HEK293 (cell line): Measurements from ENCODE around the gene NFATC3.

Source experiments
- CTCF ChIA-PET: fragments of 350-600 bp; formaldehyde crosslinking; extraction: SDS; loops from one replicate; lab custom pipeline; 2021; ENCODE audit warnings: antibody characterized with exemption; lab: Yijun Ruan, JAX
- POLR2A ChIA-PET: fragments of 300-600 bp; formaldehyde crosslinking; extraction: SDS; loops from one replicate; lab custom pipeline; 2020; ENCODE audit warnings: antibody characterized with exemption, inconsistent platforms; lab: Yijun Ruan, JAX
- H3K27ac ChIP-seq: fragments of 200-500 bp; sonication (Bioruptor generic); 2 replicates; pipeline ENCODE4 v1.5.1; 2014; ENCODE audit warnings: low read depth, low read length, control low read depth, inconsistent platforms; ENCODE audit errors: extremely low read depth
- H3K36me3 ChIP-seq, 2 experiments: fragments of 200-500 bp in 1 of 2; sonication (Bioruptor generic) in 1 of 2; 1 replicate in 1 of 2; 2 replicates in 1 of 2; pipeline ENCODE4 v1.5.1; 2014 to 2017; ENCODE audit warnings: inconsistent platforms in 2 of 2, low read length in 2 of 2; ENCODE audit not compliant: control insufficient read depth in 2 of 2, insufficient read depth in 1 of 2
- H3K4me1 ChIP-seq: fragments of 200-500 bp; sonication (Bioruptor generic); 2 replicates; pipeline ENCODE4 v1.5.1; 2014; ENCODE audit warnings: mild to moderate bottlenecking, low read length, inconsistent platforms; ENCODE audit not compliant: control insufficient read depth, insufficient read depth
- H3K4me3 ChIP-seq: 2 replicates; pipeline ENCODE4 v1.5.1; 2011; ENCODE audit warnings: low read depth, mild to moderate bottlenecking, control low read depth, low read length, moderate library complexity
- H3K9me3 ChIP-seq: fragments of 200-500 bp; sonication (Bioruptor generic); 2 replicates; pipeline ENCODE4 v1.5.1; 2014; ENCODE audit warnings: low read depth, low read length, inconsistent platforms; ENCODE audit not compliant: control insufficient read depth, insufficient read depth
- GLI2 ChIP-seq: fragments of 450-650 bp; formaldehyde crosslinking; IDR thresholded peaks from 2 replicates; pipeline ENCODE4; 2017; ENCODE audit warnings: missing biosample characterization, missing genetic modification characterization, low read depth, borderline replicate concordance
- IKZF3 ChIP-seq: fragments of 450-650 bp; IDR thresholded peaks from 2 replicates; pipeline ENCODE4 v1.5.0; 2018; ENCODE audit warnings: missing biosample characterization, mild to moderate bottlenecking, missing genetic modification characterization, moderate library complexity
- KLF7 ChIP-seq: fragments of 450-650 bp; formaldehyde crosslinking; IDR thresholded peaks from 2 replicates; pipeline ENCODE4 v1.5.1; 2016; ENCODE audit warnings: missing biosample characterization, missing genetic modification characterization, borderline replicate concordance
- MEIS1 ChIP-seq: sonication (generic); formaldehyde crosslinking; IDR thresholded peaks from 2 replicates; pipeline ENCODE4 v1.8.1; 2022; ENCODE audit warnings: missing genetic modification reagents, mild to moderate bottlenecking, borderline replicate concordance
- SP2 ChIP-seq: fragments of 450-650 bp; formaldehyde crosslinking; IDR thresholded peaks from 2 replicates; pipeline ENCODE4 v1.5.1; 2016; ENCODE audit warnings: missing biosample characterization, missing genetic modification characterization
- SP7 ChIP-seq: fragments of 450-650 bp; formaldehyde crosslinking; IDR thresholded peaks from 2 replicates; pipeline ENCODE4 v1.5.1; 2016; ENCODE audit warnings: missing biosample characterization, missing genetic modification characterization
- ZBTB6 ChIP-seq: fragments of 450-650 bp; formaldehyde crosslinking; IDR thresholded peaks from 2 replicates; pipeline ENCODE4 v1.5.1; 2017; ENCODE audit warnings: missing biosample characterization, missing genetic modification characterization
- ZNF138 ChIP-seq: fragments of 450-650 bp; formaldehyde crosslinking; IDR thresholded peaks from 2 replicates; pipeline ENCODE4 v1.5.1; 2016; ENCODE audit warnings: missing biosample characterization, missing genetic modification characterization, borderline replicate concordance
- ZNF2 ChIP-seq: fragments of 450-650 bp; formaldehyde crosslinking; IDR thresholded peaks from 2 replicates; pipeline ENCODE4 v1.5.1; 2016; ENCODE audit warnings: missing biosample characterization, missing genetic modification characterization
- ZNF214 ChIP-seq: fragments of 450-650 bp; formaldehyde crosslinking; IDR thresholded peaks from 2 replicates; pipeline ENCODE4 v1.5.1; 2017; ENCODE audit warnings: missing biosample characterization, mild to moderate bottlenecking, missing genetic modification characterization, borderline replicate concordance
- ZNF23 ChIP-seq: fragments of 450-650 bp; formaldehyde crosslinking; IDR thresholded peaks from 2 replicates; pipeline ENCODE4 v1.5.1; 2016; ENCODE audit warnings: missing biosample characterization, missing genetic modification characterization, borderline replicate concordance
- ZNF266 ChIP-seq: fragments of 450-650 bp; formaldehyde crosslinking; IDR thresholded peaks from 2 replicates; pipeline ENCODE4 v1.5.1; 2016; ENCODE audit warnings: missing biosample characterization, missing genetic modification characterization, low read depth
- ZNF394 ChIP-seq: fragments of 450-650 bp; formaldehyde crosslinking; IDR thresholded peaks from 2 replicates; pipeline ENCODE4 v1.5.1; 2016; ENCODE audit warnings: missing biosample characterization, missing genetic modification characterization, mild to moderate bottlenecking, moderate library complexity, borderline replicate concordance
- ZNF488 ChIP-seq: fragments of 450-650 bp; formaldehyde crosslinking; IDR thresholded peaks from 2 replicates; pipeline ENCODE4 v1.5.1; 2016; ENCODE audit warnings: missing biosample characterization, missing genetic modification characterization
- ZNF561 ChIP-seq: fragments of 450-650 bp; IDR thresholded peaks from 2 replicates; pipeline ENCODE4 v1.5.1; 2018; ENCODE audit warnings: missing biosample characterization, missing genetic modification characterization, borderline replicate concordance
- ZNF585B ChIP-seq: fragments of 450-650 bp; formaldehyde crosslinking; IDR thresholded peaks from 2 replicates; pipeline ENCODE4 v1.5.1; 2016; ENCODE audit warnings: missing biosample characterization, missing genetic modification characterization
- ZNF660 ChIP-seq: fragments of 450-650 bp; IDR thresholded peaks from 2 replicates; pipeline ENCODE4 v1.5.1; 2018; ENCODE audit warnings: missing biosample characterization, mild to moderate bottlenecking, missing genetic modification characterization
- ZNF776 ChIP-seq: fragments of 450-650 bp; formaldehyde crosslinking; IDR thresholded peaks from 2 replicates; pipeline ENCODE4 v1.5.0; 2017; ENCODE audit warnings: missing biosample characterization, missing genetic modification characterization, borderline replicate concordance
- ZNF791 ChIP-seq: fragments of 450-650 bp; formaldehyde crosslinking; IDR thresholded peaks from 2 replicates; pipeline ENCODE4 v1.5.1; 2016; ENCODE audit warnings: missing biosample characterization, missing genetic modification characterization
- ZNF792 ChIP-seq: fragments of 450-650 bp; formaldehyde crosslinking; IDR thresholded peaks from 2 replicates; pipeline ENCODE4 v1.5.1; 2016; ENCODE audit warnings: missing biosample characterization, missing genetic modification characterization
- TF ChIP-seq, protein P1 (sequence below): fragments of 450-650 bp; formaldehyde crosslinking; IDR thresholded peaks from 2 replicates; pipeline ENCODE4 v1.5.1; 2017; ENCODE audit warnings: missing biosample characterization, missing genetic modification characterization
- TF ChIP-seq, protein P2 (sequence below): fragments of 450-650 bp; formaldehyde crosslinking; IDR thresholded peaks from 2 replicates; pipeline ENCODE4 v1.5.1; 2016; ENCODE audit warnings: missing biosample characterization, missing genetic modification characterization, borderline replicate concordance
- TF ChIP-seq, protein P3 (sequence below): fragments of 450-650 bp; formaldehyde crosslinking; IDR thresholded peaks from 2 replicates; pipeline ENCODE4 v1.5.1; 2016; ENCODE audit warnings: missing biosample characterization, missing genetic modification characterization
- TF ChIP-seq, protein P4 (sequence below): fragments of 450-650 bp; formaldehyde crosslinking; IDR thresholded peaks from 2 replicates; pipeline ENCODE4 v1.5.1; 2016; ENCODE audit warnings: missing biosample characterization, missing genetic modification characterization
- TF ChIP-seq, protein P5 (sequence below): fragments of 450-650 bp; formaldehyde crosslinking; IDR thresholded peaks from 2 replicates; pipeline ENCODE4 v1.5.1; 2016; ENCODE audit warnings: missing biosample characterization, missing genetic modification characterization

Gene NFATC3

GRCh38 chr16:68183046-68183445, 97.9 kb downstream of the NFATC3 start (continued):
- TF ChIP-seq, protein P1, sequence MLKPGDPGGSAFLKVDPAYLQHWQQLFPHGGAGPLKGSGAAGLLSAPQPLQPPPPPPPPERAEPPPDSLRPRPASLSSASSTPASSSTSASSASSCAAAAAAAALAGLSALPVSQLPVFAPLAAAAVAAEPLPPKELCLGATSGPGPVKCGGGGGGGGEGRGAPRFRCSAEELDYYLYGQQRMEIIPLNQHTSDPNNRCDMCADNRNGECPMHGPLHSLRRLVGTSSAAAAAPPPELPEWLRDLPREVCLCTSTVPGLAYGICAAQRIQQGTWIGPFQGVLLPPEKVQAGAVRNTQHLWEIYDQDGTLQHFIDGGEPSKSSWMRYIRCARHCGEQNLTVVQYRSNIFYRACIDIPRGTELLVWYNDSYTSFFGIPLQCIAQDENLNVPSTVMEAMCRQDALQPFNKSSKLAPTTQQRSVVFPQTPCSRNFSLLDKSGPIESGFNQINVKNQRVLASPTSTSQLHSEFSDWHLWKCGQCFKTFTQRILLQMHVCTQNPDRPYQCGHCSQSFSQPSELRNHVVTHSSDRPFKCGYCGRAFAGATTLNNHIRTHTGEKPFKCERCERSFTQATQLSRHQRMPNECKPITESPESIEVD (tag by site-specific recombination), result no peak
- TF ChIP-seq ZNF660 (tag by site-specific recombination), result no peak
- no peak for TF ChIP-seq ZNF138 (tag by site-specific recombination)
- TF ChIP-seq, protein P2, sequence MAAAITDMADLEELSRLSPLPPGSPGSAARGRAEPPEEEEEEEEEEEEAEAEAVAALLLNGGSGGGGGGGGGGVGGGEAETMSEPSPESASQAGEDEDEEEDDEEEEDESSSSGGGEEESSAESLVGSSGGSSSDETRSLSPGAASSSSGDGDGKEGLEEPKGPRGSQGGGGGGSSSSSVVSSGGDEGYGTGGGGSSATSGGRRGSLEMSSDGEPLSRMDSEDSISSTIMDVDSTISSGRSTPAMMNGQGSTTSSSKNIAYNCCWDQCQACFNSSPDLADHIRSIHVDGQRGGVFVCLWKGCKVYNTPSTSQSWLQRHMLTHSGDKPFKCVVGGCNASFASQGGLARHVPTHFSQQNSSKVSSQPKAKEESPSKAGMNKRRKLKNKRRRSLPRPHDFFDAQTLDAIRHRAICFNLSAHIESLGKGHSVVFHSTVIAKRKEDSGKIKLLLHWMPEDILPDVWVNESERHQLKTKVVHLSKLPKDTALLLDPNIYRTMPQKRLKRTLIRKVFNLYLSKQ (tag by site-specific recombination), result no peak
- no peak for TF ChIP-seq ZNF394 (tag by site-specific recombination)
- TF ChIP-seq ZNF23 (tag by site-specific recombination), result no peak
- TF ChIP-seq, protein P3, sequence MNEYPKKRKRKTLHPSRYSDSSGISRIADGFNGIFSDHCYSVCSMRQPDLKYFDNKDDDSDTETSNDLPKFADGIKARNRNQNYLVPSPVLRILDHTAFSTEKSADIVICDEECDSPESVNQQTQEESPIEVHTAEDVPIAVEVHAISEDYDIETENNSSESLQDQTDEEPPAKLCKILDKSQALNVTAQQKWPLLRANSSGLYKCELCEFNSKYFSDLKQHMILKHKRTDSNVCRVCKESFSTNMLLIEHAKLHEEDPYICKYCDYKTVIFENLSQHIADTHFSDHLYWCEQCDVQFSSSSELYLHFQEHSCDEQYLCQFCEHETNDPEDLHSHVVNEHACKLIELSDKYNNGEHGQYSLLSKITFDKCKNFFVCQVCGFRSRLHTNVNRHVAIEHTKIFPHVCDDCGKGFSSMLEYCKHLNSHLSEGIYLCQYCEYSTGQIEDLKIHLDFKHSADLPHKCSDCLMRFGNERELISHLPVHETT, result no peak
- TF ChIP-seq ZNF561 (tag by site-specific recombination), result no peak
- TF ChIP-seq ZNF791 (tag by site-specific recombination), result no peak

- no peaks in the 10 kb centered on the region for H3K4me1 ChIP-seq
- H3K9me3 ChIP-seq, result no peaks in the 10 kb centered on the region
- POLR2A ChIA-PET, result no interaction called here
- CTCF ChIA-PET, result no interaction called here
- no peak for TF ChIP-seq ZNF776
- no peak for TF ChIP-seq MEIS1
- TF ChIP-seq ZNF792 (tag by site-specific recombination), result no peak
- TF ChIP-seq ZNF585B (tag by site-specific recombination), result no peak
- TF ChIP-seq ZNF488 (tag by site-specific recombination), result no peak
- no peak for TF ChIP-seq ZNF2
- no peak for TF ChIP-seq ZNF266 (tag by site-specific recombination)
- no peak for TF ChIP-seq SP2 (tag by site-specific recombination)
- no peak for TF ChIP-seq IKZF3 (tag by site-specific recombination)
- no peak for TF ChIP-seq GLI2
- no peak for TF ChIP-seq ZNF214 (tag by site-specific recombination)
- TF ChIP-seq, protein P4, sequence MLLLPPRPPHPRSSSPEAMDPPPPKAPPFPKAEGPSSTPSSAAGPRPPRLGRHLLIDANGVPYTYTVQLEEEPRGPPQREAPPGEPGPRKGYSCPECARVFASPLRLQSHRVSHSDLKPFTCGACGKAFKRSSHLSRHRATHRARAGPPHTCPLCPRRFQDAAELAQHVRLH, result no peak
- no peak for TF ChIP-seq ZNF23 (tag by site-specific recombination)
- TF ChIP-seq ZBTB6 (tag by site-specific recombination), result no peak
- TF ChIP-seq KLF7 (tag by site-specific recombination), result no peak
- no peak for TF ChIP-seq SP7
- TF ChIP-seq, protein P5, sequence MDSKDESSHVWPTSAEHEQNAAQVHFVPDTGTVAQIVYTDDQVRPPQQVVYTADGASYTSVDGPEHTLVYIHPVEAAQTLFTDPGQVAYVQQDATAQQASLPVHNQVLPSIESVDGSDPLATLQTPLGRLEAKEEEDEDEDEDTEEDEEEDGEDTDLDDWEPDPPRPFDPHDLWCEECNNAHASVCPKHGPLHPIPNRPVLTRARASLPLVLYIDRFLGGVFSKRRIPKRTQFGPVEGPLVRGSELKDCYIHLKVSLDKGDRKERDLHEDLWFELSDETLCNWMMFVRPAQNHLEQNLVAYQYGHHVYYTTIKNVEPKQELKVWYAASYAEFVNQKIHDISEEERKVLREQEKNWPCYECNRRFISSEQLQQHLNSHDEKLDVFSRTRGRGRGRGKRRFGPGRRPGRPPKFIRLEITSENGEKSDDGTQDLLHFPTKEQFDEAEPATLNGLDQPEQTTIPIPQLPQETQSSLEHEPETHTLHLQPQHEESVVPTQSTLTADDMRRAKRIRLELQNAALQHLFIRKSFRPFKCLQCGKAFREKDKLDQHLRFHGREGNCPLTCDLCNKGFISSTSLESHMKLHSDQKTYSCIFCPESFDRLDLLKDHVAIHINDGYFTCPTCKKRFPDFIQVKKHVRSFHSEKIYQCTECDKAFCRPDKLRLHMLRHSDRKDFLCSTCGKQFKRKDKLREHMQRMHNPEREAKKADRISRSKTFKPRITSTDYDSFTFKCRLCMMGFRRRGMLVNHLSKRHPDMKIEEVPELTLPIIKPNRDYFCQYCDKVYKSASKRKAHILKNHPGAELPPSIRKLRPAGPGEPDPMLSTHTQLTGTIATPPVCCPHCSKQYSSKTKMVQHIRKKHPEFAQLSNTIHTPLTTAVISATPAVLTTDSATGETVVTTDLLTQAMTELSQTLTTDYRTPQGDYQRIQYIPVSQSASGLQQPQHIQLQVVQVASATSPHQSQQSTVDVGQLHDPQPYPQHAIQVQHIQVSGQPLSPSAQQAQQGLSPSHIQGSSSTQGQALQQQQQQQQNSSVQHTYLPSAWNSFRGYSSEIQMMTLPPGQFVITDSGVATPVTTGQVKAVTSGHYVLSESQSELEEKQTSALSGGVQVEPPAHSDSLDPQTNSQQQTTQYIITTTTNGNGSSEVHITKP, result no peak
- no peak overlapping the region for H3K27ac ChIP-seq
- peaks cover 0 to 68% of the 10 kb centered on the region in 2 experiments; a peak in 1 of 3 replicates for H3K36me3 ChIP-seq
- H3K4me3 ChIP-seq, result no peak overlapping the region
Observed at GRCh38 chr16:68186877-68187276, 101.7 kb downstream of the NFATC3 start.
